ENCODE data around the gene RFX6.
"Not testable (repeated sequence)": the region's sequence is repeated elsewhere in the genome, so short reads cannot be mapped to it uniquely, and the experiment has no call there.

RFX6 gene

DNA sequence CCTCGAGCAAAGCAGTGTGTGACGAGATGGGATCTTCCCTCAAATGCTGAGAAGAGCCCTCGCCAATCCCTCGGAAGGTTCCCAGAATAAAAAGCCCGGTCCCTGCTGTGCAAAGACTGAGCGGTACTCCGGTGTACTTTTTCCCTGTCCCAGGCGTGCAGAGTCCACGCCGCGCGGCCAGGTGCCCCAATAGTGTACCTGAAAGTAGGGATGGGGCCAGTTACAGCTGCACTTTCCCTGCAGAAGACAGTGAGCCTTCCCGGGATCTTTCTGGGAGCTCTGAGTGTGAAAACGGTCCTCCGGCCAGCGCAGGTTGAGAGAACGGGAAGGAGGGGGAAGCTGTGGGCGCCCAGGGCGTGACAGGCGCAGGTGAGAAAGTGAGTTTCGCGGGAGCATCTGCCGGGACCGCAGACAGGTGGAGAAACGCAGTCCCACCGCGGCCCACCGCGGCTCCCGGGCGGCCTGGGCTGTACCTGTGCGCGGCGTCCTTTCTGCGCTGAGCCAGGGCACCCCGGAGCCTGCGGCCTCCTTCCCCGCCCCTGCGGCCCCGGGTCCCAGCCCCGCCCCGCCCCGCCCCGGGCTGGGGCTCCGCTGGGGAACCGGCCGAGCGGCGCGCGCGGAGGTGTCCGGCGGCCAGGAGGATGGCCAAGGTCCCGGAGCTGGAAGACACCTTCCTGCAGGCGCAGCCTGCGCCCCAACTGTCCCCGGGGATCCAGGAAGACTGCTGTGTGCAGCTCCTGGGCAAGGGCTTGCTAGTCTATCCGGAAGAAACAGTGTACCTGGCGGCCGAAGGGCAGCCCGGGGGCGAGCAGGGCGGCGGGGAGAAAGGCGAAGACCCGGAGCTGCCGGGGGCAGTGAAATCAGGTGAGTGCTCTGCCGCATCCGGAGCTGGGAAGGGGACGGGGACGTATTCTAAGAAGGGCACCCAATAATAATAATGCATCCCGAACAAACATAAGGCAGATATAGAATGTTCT, at the start of gene RFX6:
TSS of gene RFX6 (plus strand) at position 608 of the 977 bp plus-strand sequence. CDS start at position 642, 34 bp downstream.
- TF ChIP-seq, protein P1, sequence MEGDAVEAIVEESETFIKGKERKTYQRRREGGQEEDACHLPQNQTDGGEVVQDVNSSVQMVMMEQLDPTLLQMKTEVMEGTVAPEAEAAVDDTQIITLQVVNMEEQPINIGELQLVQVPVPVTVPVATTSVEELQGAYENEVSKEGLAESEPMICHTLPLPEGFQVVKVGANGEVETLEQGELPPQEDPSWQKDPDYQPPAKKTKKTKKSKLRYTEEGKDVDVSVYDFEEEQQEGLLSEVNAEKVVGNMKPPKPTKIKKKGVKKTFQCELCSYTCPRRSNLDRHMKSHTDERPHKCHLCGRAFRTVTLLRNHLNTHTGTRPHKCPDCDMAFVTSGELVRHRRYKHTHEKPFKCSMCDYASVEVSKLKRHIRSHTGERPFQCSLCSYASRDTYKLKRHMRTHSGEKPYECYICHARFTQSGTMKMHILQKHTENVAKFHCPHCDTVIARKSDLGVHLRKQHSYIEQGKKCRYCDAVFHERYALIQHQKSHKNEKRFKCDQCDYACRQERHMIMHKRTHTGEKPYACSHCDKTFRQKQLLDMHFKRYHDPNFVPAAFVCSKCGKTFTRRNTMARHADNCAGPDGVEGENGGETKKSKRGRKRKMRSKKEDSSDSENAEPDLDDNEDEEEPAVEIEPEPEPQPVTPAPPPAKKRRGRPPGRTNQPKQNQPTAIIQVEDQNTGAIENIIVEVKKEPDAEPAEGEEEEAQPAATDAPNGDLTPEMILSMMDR (IDR thresholded peaks at IDR 0.05; ENCODE audit: low read depth, low read length, missing control alignments) = no peak
- DNase-seq = no peak
- Histone ChIP-seq H3K36me3 (replicated peaks) (no peaks in the 10 kb centered on the region), H3K27ac (no peak within 1 kb of the TSS), H3K4me3 (ENCODE audit: low read depth, low read length) (no peak within 1 kb of the TSS), H3K27me3 (replicated peaks) (peaks cover 35% of the 10 kb centered on the region)
- in situ Hi-C loops (cut with HindIII; ENCODE audit: low pct_ligation_motif_present, low sequenced_read_pairs) = no loop called here

DNA sequence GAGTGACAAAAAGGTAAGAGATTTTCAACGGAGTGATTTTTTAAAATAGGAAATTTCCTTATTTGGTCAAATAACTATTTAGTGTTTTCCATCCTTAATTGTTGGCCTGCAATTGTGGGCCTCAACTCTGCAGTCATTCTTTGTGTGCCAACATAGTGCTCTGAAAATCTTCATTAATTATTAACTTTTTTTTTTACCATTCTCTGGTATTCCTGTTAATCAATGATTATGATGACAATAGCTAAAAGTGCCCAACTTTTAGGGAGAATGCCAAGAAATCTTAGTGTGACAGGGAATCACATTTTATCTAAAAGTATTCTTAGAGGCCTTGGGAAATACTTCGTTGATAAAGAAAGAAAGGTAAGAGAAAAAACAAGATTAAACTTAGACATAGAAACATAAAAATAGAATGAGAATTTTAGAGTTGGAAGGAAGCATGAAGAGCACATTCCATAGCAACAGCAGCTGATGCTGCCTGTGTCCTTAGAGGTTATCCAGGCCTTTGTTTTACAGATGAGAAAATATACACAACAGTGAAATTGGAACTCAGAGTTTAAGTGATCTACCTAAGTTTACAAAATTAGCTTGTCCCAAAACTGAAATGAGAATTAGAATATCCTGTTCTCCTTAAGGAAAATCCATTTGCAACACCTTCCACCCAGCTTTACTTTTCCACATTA, 49.3 kb upstream of the RFX6 start:
- Histone ChIP-seq H3K27me3 (replicated peaks) (no peaks in the 10 kb centered on the region), H3K27ac (no peak overlapping the region), H3K36me3 (replicated peaks) (no peaks in the 10 kb centered on the region), H3K4me3 (ENCODE audit: low read depth, low read length) (no peak overlapping the region)
- in situ Hi-C loops (cut with HindIII; ENCODE audit: low pct_ligation_motif_present, low sequenced_read_pairs) = no loop called here
- DNase-seq = no peak
- TF ChIP-seq, protein P1 (IDR thresholded peaks at IDR 0.05; ENCODE audit: low read depth, low read length, missing control alignments) = no peak

DNA sequence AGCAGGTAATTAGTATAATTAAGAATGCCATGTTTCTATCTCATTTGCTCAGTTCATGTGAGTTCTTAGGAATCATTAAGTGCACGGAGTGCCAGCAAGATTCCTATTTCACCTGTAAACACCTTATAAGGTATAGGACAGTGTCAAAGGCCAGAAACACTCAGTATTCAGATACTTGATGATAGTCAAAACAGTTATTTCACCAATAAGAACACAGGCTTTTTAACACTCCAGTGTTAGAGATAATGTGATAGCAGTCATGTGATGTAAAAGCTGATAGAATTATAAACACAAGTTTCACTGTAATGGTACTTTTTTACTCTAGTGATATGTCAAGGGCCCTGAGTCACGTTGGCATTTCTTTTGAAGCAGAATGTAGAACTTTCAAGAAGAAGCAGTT, 48.1 kb upstream of the RFX6 start, which contains the start of gene GPRC6A:
TSS of gene GPRC6A (minus strand) at position 101 of the 400 bp plus-strand sequence. CDS start at position 31, 70 bp downstream.
- DNase-seq = no peak
- Histone ChIP-seq H3K27me3 (replicated peaks) (no peaks in the 10 kb centered on the region), H3K4me3 (ENCODE audit: low read depth, low read length) (no peak within 1 kb of the TSS), H3K27ac (no peak within 1 kb of the TSS), H3K36me3 (replicated peaks) (no peaks in the 10 kb centered on the region)
- in situ Hi-C loops (cut with HindIII; ENCODE audit: low pct_ligation_motif_present, low sequenced_read_pairs) = no loop called here
- TF ChIP-seq, protein P1 (IDR thresholded peaks at IDR 0.05; ENCODE audit: low read depth, low read length, missing control alignments) = no peak

- H3K36me3 ChIP-seq (replicated peaks); H3K27ac ChIP-seq; DNase-seq; in situ Hi-C loops (cut with HindIII; ENCODE audit: low pct_ligation_motif_present, low sequenced_read_pairs); H3K4me3 ChIP-seq (ENCODE audit: low read depth, low read length); H3K27me3 ChIP-seq (replicated peaks): not testable (repeated sequence)
Observed at GRCh38 chr6:116834526-116834925, 42.5 kb upstream of the RFX6 start.

DNA sequence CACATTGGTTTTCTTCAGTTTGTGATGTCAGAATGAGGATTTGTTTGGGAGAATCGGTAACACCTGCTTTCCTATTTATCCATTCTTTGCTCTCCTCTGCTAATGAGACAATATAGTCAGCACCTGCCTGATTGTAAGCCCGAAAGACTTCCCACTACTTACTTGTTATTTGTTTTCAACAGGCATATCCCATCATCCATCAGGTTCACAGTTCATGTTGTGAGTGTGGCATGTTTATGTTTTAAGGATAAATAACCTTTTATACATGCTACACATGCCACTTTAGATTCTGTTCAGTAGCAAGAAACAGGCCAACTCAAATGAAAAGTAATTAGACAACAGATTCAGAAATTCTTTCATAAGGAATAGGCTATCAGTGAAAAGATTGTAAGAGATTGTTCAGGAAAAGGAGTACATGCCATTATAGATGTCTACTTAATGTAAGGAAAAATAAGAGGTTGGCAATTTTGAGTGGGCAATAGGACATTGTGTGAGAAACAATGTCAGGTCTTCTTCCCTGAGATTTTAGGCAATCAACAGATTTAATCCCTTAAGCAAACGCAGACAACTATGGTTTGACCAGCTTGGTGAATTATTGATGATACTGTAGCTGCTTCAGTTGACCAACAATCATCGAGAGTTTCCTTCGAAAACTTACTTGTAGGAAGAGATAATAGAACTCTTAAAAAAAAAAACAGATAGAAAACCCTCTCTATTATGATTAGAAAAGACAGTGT, 40.3 kb upstream of the RFX6 start:
- in situ Hi-C loops (cut with HindIII; ENCODE audit: low pct_ligation_motif_present, low sequenced_read_pairs) = no loop called here
- TF ChIP-seq, protein P1 (IDR thresholded peaks at IDR 0.05; ENCODE audit: low read depth, low read length, missing control alignments) = no peak
- Histone ChIP-seq H3K27ac (no peak overlapping the region), H3K36me3 (replicated peaks) (no peaks in the 10 kb centered on the region), H3K27me3 (replicated peaks) (no peaks in the 10 kb centered on the region), H3K4me3 (ENCODE audit: low read depth, low read length) (no peak overlapping the region)
- no peak for DNase-seq
